Skeletal muscle satellite cell (primary cell): ENCODE measurements around the gene EHMT2.

Experiments
- H3K27me3 ChIP-seq: 2 replicates; pipeline ENCODE4 v1.7.0; 2013; ENCODE audit warnings: low read length; ENCODE audit not compliant: control insufficient read depth, insufficient read depth
- H3K36me3 ChIP-seq: 2 replicates; pipeline ENCODE4 v1.7.0; 2013; ENCODE audit warnings: mild to moderate bottlenecking, control low read depth, low read length; ENCODE audit not compliant: insufficient read depth
- H3K4me1 ChIP-seq: 2 replicates; pipeline ENCODE4 v1.7.0; 2013; ENCODE audit warnings: low read length; ENCODE audit not compliant: control insufficient read depth, insufficient read depth
- H3K4me2 ChIP-seq: 2 replicates; pipeline ENCODE4 v1.7.0; 2013; ENCODE audit warnings: mild to moderate bottlenecking, low read length
- H3K4me3 ChIP-seq: 2 replicates; pipeline ENCODE4 v1.7.0; 2013; ENCODE audit warnings: low read length
- H3K9ac ChIP-seq: 2 replicates; pipeline ENCODE4 v1.7.0; 2013; ENCODE audit warnings: mild to moderate bottlenecking, low read depth, low read length, moderate library complexity
- H3K9me3 ChIP-seq: replicated peaks from 2 replicates; pipeline ENCODE4 v1.7.0; 2013; ENCODE audit warnings: mild to moderate bottlenecking, control low read depth, low read length

The EHMT2 gene

GRCh38 chr6:31930962-31931361 is 33.5 kb upstream of the EHMT2 start:
- Histone ChIP-seq H3K36me3 (no peaks in the 10 kb centered on the region), H3K9me3 (no peaks in the 10 kb centered on the region), H3K9ac (no peak overlapping the region), H3K4me1 (peaks cover 8% of the 10 kb centered on the region), H3K4me3 (no peak overlapping the region), H3K27me3 (peaks cover 14% of the 10 kb centered on the region), H3K4me2 (no peak overlapping the region)

DNA sequence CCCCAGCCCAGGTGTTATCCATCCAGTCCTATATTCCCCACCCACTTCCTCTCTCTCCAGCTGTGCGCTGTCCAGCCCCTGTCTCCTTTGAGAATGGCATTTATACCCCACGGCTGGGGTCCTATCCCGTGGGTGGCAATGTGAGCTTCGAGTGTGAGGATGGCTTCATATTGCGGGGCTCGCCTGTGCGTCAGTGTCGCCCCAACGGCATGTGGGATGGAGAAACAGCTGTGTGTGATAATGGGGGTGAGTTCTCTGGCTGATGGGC is 31.1 kb upstream of the EHMT2 start:
- peaks cover 6% of the 10 kb centered on the region for H3K27me3 ChIP-seq
- no peak overlapping the region for H3K4me2 ChIP-seq
- no peaks in the 10 kb centered on the region for H3K36me3 ChIP-seq
- no peak overlapping the region for H3K4me3 ChIP-seq
- no peak overlapping the region for H3K9ac ChIP-seq
- H3K9me3 ChIP-seq = no peaks in the 10 kb centered on the region
- peaks cover 8% of the 10 kb centered on the region for H3K4me1 ChIP-seq

GRCh38 chr6:31927863-31928671 is 30.6 kb upstream of the EHMT2 start:
- Histone ChIP-seq H3K4me1 (peaks cover 8% of the 10 kb centered on the region), H3K36me3 (no peaks in the 10 kb centered on the region), H3K9me3 (no peaks in the 10 kb centered on the region), H3K9ac (no peak overlapping the region), H3K4me3 (no peak overlapping the region), H3K27me3 (peaks cover under 1% of the 10 kb centered on the region), H3K4me2 (no peak overlapping the region)

GRCh38 chr6:31927242-31927862 is 29.9 kb upstream of the EHMT2 start, which contains the start of gene C2:
TSS of gene C2 (plus strand) at chr6:31927717. CDS start at chr6:31927753, 36 bp downstream.
- Histone ChIP-seq H3K9ac (no peak within 1 kb of the TSS), H3K4me2 (no peak within 1 kb of the TSS), H3K36me3 (no peaks in the 10 kb centered on the region), H3K27me3 (no peaks in the 10 kb centered on the region), H3K4me3 (no peak within 1 kb of the TSS), H3K4me1 (peaks cover 8% of the 10 kb centered on the region), H3K9me3 (no peaks in the 10 kb centered on the region)

GRCh38 chr6:31922942-31923341 is 25.4 kb upstream of the EHMT2 start:
- no peaks in the 10 kb centered on the region for H3K36me3 ChIP-seq
- H3K9ac ChIP-seq = no peak overlapping the region
- peaks cover 12% of the 10 kb centered on the region for H3K4me1 ChIP-seq
- H3K4me2 ChIP-seq = no peak overlapping the region
- no peaks in the 10 kb centered on the region for H3K9me3 ChIP-seq
- H3K27me3 ChIP-seq = no peaks in the 10 kb centered on the region
- H3K4me3 ChIP-seq = no peak overlapping the region

GRCh38 chr6:31920811-31921210 is 23.3 kb upstream of the EHMT2 start:
- Histone ChIP-seq H3K4me1 (peaks cover 4% of the 10 kb centered on the region), H3K9ac (no peak overlapping the region), H3K4me3 (no peak overlapping the region), H3K36me3 (no peaks in the 10 kb centered on the region), H3K27me3 (no peaks in the 10 kb centered on the region), H3K9me3 (no peaks in the 10 kb centered on the region), H3K4me2 (no peak overlapping the region)

DNA sequence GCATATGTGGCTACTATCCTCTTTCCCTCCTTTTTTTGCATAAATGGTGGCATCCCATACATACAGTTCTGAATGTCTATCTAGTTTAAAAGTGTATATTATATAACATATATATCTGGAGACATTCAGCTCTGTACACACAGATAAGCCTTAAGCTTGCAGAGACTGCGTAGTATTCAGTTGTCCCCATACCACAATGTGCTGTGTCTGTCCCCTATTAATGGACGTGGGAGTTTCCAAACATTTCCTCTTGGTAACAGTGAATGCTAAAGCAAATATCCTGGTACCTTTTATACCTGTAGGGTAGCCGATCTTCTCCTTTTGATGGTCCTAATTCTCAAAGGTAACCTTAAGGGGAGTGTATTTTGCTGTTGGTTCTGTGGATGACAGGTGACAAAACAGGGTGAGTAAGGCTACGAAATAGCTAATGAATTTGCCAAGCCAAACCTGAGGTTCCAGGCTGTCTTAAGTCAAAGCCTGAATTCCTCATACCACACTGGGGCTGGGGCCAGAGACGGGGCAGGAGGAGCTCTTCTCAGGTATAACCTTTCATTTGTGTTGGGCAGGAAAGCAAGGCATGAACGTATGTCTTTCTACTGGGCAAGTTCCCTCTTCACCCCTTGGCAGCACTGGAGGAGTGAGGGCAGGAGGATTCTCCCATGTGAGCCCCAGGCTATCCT is 22.3 kb upstream of the EHMT2 start:
- Histone ChIP-seq H3K4me3 (no peak overlapping the region), H3K9me3 (no peaks in the 10 kb centered on the region), H3K4me2 (no peak overlapping the region)

DNA sequence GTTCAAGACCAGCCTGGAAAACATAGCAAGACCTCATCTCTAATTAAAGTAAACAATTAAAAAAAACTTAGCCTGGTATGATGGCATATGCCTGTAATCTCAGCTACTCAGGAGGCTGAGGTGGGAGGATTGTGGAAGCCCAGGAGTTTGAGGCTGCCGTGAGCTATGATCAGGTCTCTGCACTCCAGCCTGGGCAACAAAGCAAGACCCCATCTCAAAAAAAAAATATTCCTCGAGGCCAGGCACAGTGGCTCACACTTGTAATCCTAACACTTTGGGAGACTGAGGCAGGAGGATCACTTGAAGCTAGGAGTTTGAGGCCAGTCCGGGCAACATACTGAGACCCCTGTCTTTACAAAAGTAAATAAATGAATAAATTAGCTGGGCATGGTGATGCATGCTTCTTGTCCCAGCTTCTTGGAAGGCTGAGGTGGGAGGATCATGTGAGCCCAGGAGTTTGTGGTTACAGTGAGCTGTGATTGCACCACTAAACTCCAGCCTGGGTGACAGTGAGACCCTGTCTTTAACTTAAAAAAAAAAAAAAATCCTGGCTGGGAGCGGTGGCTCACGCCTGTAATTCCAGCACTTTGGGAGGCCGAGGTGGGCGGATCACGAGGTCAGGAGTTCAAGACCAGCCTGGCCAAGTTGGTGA is 20.7 kb upstream of the EHMT2 start:
- no peaks in the 10 kb centered on the region for H3K9me3 ChIP-seq
- no peak overlapping the region for H3K9ac ChIP-seq
- H3K27me3 ChIP-seq = no peaks in the 10 kb centered on the region
- peaks cover 4% of the 10 kb centered on the region for H3K4me1 ChIP-seq
- no peak overlapping the region for H3K4me3 ChIP-seq
- no peak overlapping the region for H3K4me2 ChIP-seq
- H3K36me3 ChIP-seq = no peaks in the 10 kb centered on the region

More for the DNA sequence above, 22.3 kb upstream of the EHMT2 start:
- Histone ChIP-seq H3K9ac (no peak overlapping the region), H3K36me3 (no peaks in the 10 kb centered on the region), H3K4me1 (peaks cover 4% of the 10 kb centered on the region), H3K27me3 (no peaks in the 10 kb centered on the region)

DNA sequence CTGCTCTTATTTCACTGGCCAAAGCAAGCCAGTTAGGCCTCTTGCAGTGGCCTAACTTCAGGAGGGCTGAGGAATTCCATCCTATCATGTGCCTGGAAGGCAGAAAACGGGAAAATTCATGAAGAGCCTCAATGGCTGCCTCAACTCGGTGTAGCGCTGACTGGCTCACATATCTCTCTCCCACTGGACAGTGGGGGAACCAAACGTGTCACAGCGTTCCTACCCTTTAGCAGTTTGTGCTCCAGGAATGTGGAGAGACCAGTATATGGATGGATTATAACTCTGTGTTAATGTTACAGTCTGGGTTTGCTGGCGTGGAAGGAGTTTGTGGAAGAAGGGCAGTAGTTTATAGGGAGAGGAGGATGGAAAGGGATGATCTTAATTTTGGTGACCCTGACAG is 18.3 kb upstream of the EHMT2 start:
- H3K36me3 ChIP-seq = no peaks in the 10 kb centered on the region
- peaks cover 11% of the 10 kb centered on the region for H3K4me1 ChIP-seq
- H3K9me3 ChIP-seq = no peaks in the 10 kb centered on the region

DNA sequence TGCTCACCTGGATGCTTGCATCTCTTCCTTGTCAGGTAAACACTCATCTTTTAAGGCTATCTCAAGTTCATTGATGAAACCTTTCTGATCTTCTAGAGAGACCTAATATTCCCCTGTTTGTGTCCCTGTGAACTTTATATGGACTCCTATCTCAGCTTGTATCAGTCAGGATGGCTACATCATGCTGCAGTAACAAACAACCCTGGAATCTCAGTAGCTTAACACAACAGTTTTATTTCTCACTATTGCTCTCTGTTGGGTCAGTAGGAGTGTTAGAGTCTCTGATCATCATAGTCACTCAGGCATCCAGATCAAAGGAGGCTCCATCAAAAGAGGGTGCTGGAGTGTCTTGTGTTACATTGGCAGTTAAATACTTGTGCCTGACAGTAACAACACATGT is 17.9 kb upstream of the EHMT2 start:
- peaks cover 9% of the 10 kb centered on the region for H3K4me1 ChIP-seq

More for the DNA sequence above, 18.3 kb upstream of the EHMT2 start:
- Histone ChIP-seq H3K27me3 (no peaks in the 10 kb centered on the region), H3K4me3 (no peak overlapping the region), H3K4me2 (no peak overlapping the region), H3K9ac (no peak overlapping the region)

GRCh38 chr6:31911826-31912585 is 14.5 kb upstream of the EHMT2 start:
- Histone ChIP-seq H3K36me3 (no peaks in the 10 kb centered on the region), H3K4me2 (no peak overlapping the region), H3K4me1 (peaks cover 35% of the 10 kb centered on the region), H3K4me3 (no peak overlapping the region), H3K9ac (no peak overlapping the region), H3K9me3 (no peaks in the 10 kb centered on the region), H3K27me3 (no peaks in the 10 kb centered on the region)

More for the DNA sequence above, 17.9 kb upstream of the EHMT2 start:
- no peak overlapping the region for H3K4me2 ChIP-seq
- H3K9ac ChIP-seq = no peak overlapping the region
- H3K27me3 ChIP-seq = no peaks in the 10 kb centered on the region
- H3K9me3 ChIP-seq = no peaks in the 10 kb centered on the region
- H3K36me3 ChIP-seq = no peaks in the 10 kb centered on the region
- no peak overlapping the region for H3K4me3 ChIP-seq
